Trophoblast cell (in vitro differentiated cells and primary cell): ENCODE measurements around the gene ENO1.

Source experiments
- DNase-seq, 2 donors: peaks; one replicate each; pipeline ENCODE4 v3.0.0-alpha.2; 2016
- H2AFZ ChIP-seq: 2 replicates; pipeline ENCODE4 v1.6.1; 2013; ENCODE audit warnings: low read length, moderate library complexity, mild to moderate bottlenecking; ENCODE audit not compliant: insufficient read depth, poor library complexity
- H2AK5ac ChIP-seq: 2 replicates; pipeline ENCODE4 v1.6.1; 2013; ENCODE audit warnings: mild to moderate bottlenecking, low read length
- H2BK120ac ChIP-seq: 2 replicates; pipeline ENCODE4 v1.6.1; 2013; ENCODE audit warnings: low read length, mild to moderate bottlenecking, moderate library complexity; ENCODE audit not compliant: insufficient read depth, poor library complexity
- H2BK12ac ChIP-seq: 2 replicates; pipeline ENCODE4 v1.6.1; 2013; ENCODE audit warnings: mild to moderate bottlenecking, low read length, moderate library complexity
- H2BK5ac ChIP-seq: 2 replicates; pipeline ENCODE4 v1.6.1; 2013; ENCODE audit warnings: low read length, low read depth, moderate library complexity, mild to moderate bottlenecking; ENCODE audit not compliant: poor library complexity
- H3K14ac ChIP-seq: 2 replicates; pipeline ENCODE4 v1.6.1; 2013; ENCODE audit warnings: mild to moderate bottlenecking, low read length
- H3K18ac ChIP-seq: 2 replicates; pipeline ENCODE4 v1.6.1; 2013; ENCODE audit warnings: mild to moderate bottlenecking, low read length
- H3K23ac ChIP-seq: 2 replicates; pipeline ENCODE4 v1.6.1; 2013; ENCODE audit warnings: low read length
- H3K27ac ChIP-seq: 2 replicates; pipeline ENCODE4 v1.5.1; 2013; ENCODE audit warnings: low read depth, mild to moderate bottlenecking, inconsistent platforms, low read length, moderate library complexity
- H3K27me3 ChIP-seq: 2 replicates; pipeline ENCODE4 v1.6.1; 2013; ENCODE audit warnings: inconsistent platforms, mild to moderate bottlenecking, low read length, moderate library complexity; ENCODE audit not compliant: insufficient read depth
- H3K36me3 ChIP-seq, 2 experiments: 1 replicate in 1 of 2; 2 replicates in 1 of 2; pipeline ENCODE4 v1.6.1; 2013; ENCODE audit warnings: low read length in 2 of 2, mild to moderate bottlenecking in 2 of 2, moderate library complexity in 1 of 2; ENCODE audit not compliant: insufficient read depth in 2 of 2, control insufficient read depth in 1 of 2
- H3K4ac ChIP-seq: 2 replicates; pipeline ENCODE4 v1.6.1; 2013; ENCODE audit warnings: low read depth, mild to moderate bottlenecking, low read length, moderate library complexity
- H3K4me1 ChIP-seq, 2 experiments: 1 replicate in 1 of 2; 2 replicates in 1 of 2; pipeline ENCODE4 v1.6.1; 2013; ENCODE audit warnings: low read length in 2 of 2, mild to moderate bottlenecking in 2 of 2, moderate library complexity in 1 of 2; ENCODE audit not compliant: insufficient read depth in 2 of 2, control insufficient read depth in 1 of 2
- H3K4me2 ChIP-seq: 2 replicates; pipeline ENCODE4 v1.6.1; 2013; ENCODE audit warnings: inconsistent platforms, mild to moderate bottlenecking, low read length, moderate library complexity
- H3K4me3 ChIP-seq: 2 replicates; pipeline ENCODE4 v1.5.1; 2013; ENCODE audit warnings: mild to moderate bottlenecking, low read depth, low read length, inconsistent platforms
- H3K79me1 ChIP-seq: one replicate; pipeline ENCODE4 v1.6.1; 2013; ENCODE audit warnings: low read length
- H3K79me2 ChIP-seq: 2 replicates; pipeline ENCODE4 v1.6.1; 2013; ENCODE audit warnings: low read length, mild to moderate bottlenecking; ENCODE audit not compliant: control insufficient read depth, insufficient read depth, poor library complexity
- H3K9ac ChIP-seq: 2 replicates; pipeline ENCODE4 v1.6.1; 2013; ENCODE audit warnings: mild to moderate bottlenecking, low read length
- H3K9me3 ChIP-seq: 2 replicates; pipeline ENCODE4 v1.6.1; 2013; ENCODE audit warnings: low read depth, mild to moderate bottlenecking, control low read depth, inconsistent platforms, low read length; ENCODE audit not compliant: insufficient read depth
- H4K12ac ChIP-seq: 2 replicates; pipeline ENCODE4 v1.6.1; 2013; ENCODE audit warnings: low read depth, mild to moderate bottlenecking, low read length, moderate library complexity
- H4K8ac ChIP-seq: 2 replicates; pipeline ENCODE4 v1.6.1; 2013; ENCODE audit warnings: low read depth, mild to moderate bottlenecking, low read length, moderate library complexity
- H4K91ac ChIP-seq: one replicate; pipeline ENCODE4 v1.6.1; 2013; ENCODE audit warnings: low read depth, mild to moderate bottlenecking, low read length, moderate library complexity
- WGBS: extraction: QIAGEN DNeasy Blood & Tissue Kit; methylation state at CpG from one replicate; pipeline ENCODE4 v1.1.7; 2013; ENCODE audit warnings: missing lambda C conversion rate; ENCODE audit not compliant: insufficient read length, insufficient coverage; ENCODE audit errors: extremely low coverage; 5-methylcytosine and 5-hydroxymethylcytosine counted together

ENO1 gene

GRCh38 chr1:8841395-8841794, 37.1 kb downstream of the ENO1 start:
- Histone ChIP-seq H3K4me2 (no peak overlapping the region), H3K27me3 (no peaks in the 10 kb centered on the region), H3K9me3 (no peaks in the 10 kb centered on the region), H3K18ac (no peak overlapping the region), H3K9ac (no peak overlapping the region), H3K27ac (no peak overlapping the region), H3K4me1 (no peaks in the 10 kb centered on the region), H2BK120ac (no peak overlapping the region), H4K8ac (no peak overlapping the region), H3K4me3 (no peak overlapping the region), H3K14ac (no peak overlapping the region), H4K12ac (no peak overlapping the region), H3K79me2 (no peaks in the 10 kb centered on the region), H3K36me3 (no peaks in the 10 kb centered on the region), H3K23ac (no peak overlapping the region), H2AFZ (no peak overlapping the region), H2AK5ac (no peak overlapping the region), H2BK12ac (no peak overlapping the region), H3K79me1 (no peaks in the 10 kb centered on the region), H2BK5ac (no peak overlapping the region), H3K4ac (no peak overlapping the region), H4K91ac (no peak overlapping the region)
- DNase-seq = no peak
- WGBS = no CpG with 5 or more reads among the region's 3 CpGs

- no peaks in the 10 kb centered on the region for H3K27me3 ChIP-seq
- no peak for DNase-seq
- H3K79me1 ChIP-seq = no peaks in the 10 kb centered on the region
- H3K4ac ChIP-seq = no peak overlapping the region
- no peak overlapping the region for H4K8ac ChIP-seq
- H3K14ac ChIP-seq = no peak overlapping the region
- no peaks in the 10 kb centered on the region for H3K9me3 ChIP-seq
- no peaks in the 10 kb centered on the region for H3K79me2 ChIP-seq
- no peak overlapping the region for H3K18ac ChIP-seq
- no CpG with 5 or more reads among the region's 7 CpGs for WGBS
- H3K23ac ChIP-seq = no peak overlapping the region
- no peak overlapping the region for H2AK5ac ChIP-seq
- H4K91ac ChIP-seq = no peak overlapping the region
- no peak overlapping the region for H2BK120ac ChIP-seq
- H3K9ac ChIP-seq = no peak overlapping the region
- H2BK5ac ChIP-seq = no peak overlapping the region
- H2AFZ ChIP-seq = no peak overlapping the region
- no peaks in the 10 kb centered on the region for H3K36me3 ChIP-seq
- H3K4me3 ChIP-seq = no peak overlapping the region
- no peak overlapping the region for H2BK12ac ChIP-seq
- no peak overlapping the region for H4K12ac ChIP-seq
- H3K4me2 ChIP-seq = no peak overlapping the region
- no peak overlapping the region for H3K27ac ChIP-seq
- H3K4me1 ChIP-seq = no peaks in the 10 kb centered on the region
These were observed 38.5 kb downstream of the ENO1 start for GRCh38 chr1:8839990-8840389.

GRCh38 chr1:8835941-8836643, 42.4 kb downstream of the ENO1 start:
- Histone ChIP-seq H3K4ac (no peak overlapping the region), H2AK5ac (no peak overlapping the region), H2BK120ac (no peak overlapping the region), H3K79me1 (no peaks in the 10 kb centered on the region), H3K4me3 (no peak overlapping the region), H3K4me2 (no peak overlapping the region), H2BK12ac (no peak overlapping the region), H3K23ac (no peak overlapping the region), H3K27me3 (no peaks in the 10 kb centered on the region), H3K9me3 (no peaks in the 10 kb centered on the region), H3K36me3 (no peaks in the 10 kb centered on the region), H3K14ac (no peak overlapping the region), H3K79me2 (no peaks in the 10 kb centered on the region), H4K12ac (no peak overlapping the region), H3K27ac (no peak overlapping the region), H4K91ac (no peak overlapping the region), H3K18ac (no peak overlapping the region), H3K4me1 (no peaks in the 10 kb centered on the region), H2BK5ac (no peak overlapping the region), H4K8ac (no peak overlapping the region), H3K9ac (no peak overlapping the region), H2AFZ (no peak overlapping the region)
- no peak for DNase-seq
- WGBS = no CpG with 5 or more reads among the region's 14 CpGs

- DNase-seq = no peak
- Histone ChIP-seq H3K79me1 (no peaks in the 10 kb centered on the region), H2BK120ac (no peak overlapping the region), H3K4me1 (peaks cover 0 to 3% of the 10 kb centered on the region in 2 experiments), H3K27ac (no peak overlapping the region), H2BK12ac (no peak overlapping the region), H2AFZ (no peak overlapping the region), H3K14ac (no peak overlapping the region), H3K27me3 (no peaks in the 10 kb centered on the region), H3K9me3 (no peaks in the 10 kb centered on the region), H3K79me2 (no peaks in the 10 kb centered on the region), H3K4ac (no peak overlapping the region), H2AK5ac (no peak overlapping the region), H4K91ac (no peak overlapping the region), H3K4me3 (no peak overlapping the region), H3K23ac (no peak overlapping the region), H3K4me2 (no peak overlapping the region), H2BK5ac (no peak overlapping the region), H4K12ac (no peak overlapping the region), H3K18ac (no peak overlapping the region), H3K9ac (no peak overlapping the region), H3K36me3 (no peaks in the 10 kb centered on the region), H4K8ac (no peak overlapping the region)
- no CpG with 5 or more reads among the region's 4 CpGs for WGBS
These were observed 47.1 kb downstream of the ENO1 start for GRCh38 chr1:8831340-8831739.
